OCI-M2 (cell line): ENCODE data around the gene CCM2L.

Source experiments
- DNase-seq: peaks from one replicate; lab custom pipeline; 2025; ENCODE audit not compliant: unreplicated experiment; lab: John Stamatoyannopoulos, UW

CCM2L gene

GRCh38 chr20:32053648-32054047 lies 43.4 kb downstream of the CCM2L start:
- DNase-seq: no peak

GRCh38 chr20:32056708-32057483 lies 46.7 kb downstream of the CCM2L start:
- DNase-seq: no peak

DNA sequence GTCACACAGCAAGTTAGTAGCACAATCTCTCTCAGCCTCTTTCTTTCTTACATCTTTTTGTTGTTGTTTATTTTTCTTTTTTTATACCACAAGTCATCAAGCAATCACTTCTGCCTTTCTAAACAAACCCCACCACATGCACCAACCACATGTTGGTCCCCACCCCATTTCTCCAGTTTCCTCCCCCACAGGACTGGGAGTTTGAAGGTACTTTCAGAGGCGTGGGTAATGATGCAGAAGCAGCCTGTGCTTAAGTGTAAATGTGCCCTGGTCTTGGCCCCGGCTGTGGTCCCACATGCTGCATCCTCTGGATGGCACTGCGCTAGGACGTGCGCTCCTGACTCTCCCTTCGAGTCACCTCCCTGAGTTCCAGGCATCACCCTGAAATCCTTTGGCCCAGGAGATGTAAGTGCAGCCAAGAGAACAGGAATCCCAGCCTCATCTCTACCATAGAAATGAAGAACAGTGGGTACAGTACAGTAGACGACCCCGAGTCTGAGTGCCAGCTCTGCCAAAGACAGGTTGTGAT lies 47.5 kb downstream of the CCM2L start:
- no peak for DNase-seq

DNA sequence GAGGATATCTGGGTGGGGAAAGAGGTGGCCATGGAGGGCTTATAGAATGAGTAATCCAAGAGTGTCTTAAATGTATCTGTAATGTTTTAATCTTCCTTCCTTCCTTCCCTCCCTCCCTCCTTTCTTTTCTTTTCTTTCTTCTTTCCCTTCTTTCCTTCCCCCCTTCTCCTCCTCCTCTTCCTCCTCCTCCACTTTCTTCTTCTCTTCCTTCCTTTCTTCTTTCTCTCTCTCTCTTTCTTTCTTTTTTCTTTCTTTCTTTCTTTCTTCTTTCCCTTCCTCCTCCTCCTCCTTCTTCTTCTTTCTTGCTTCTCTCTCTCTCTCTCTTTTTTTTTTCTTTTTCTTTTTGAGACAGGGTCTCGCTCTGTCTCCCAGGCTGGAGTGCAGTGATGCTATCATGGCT lies 49.0 kb downstream of the CCM2L start:
- DNase-seq: no peak

GRCh38 chr20:32062776-32063170 lies 52.5 kb downstream of the CCM2L start:
- DNase-seq: no peak

GRCh38 chr20:32063695-32064094 lies 53.5 kb downstream of the CCM2L start:
- no peak for DNase-seq

GRCh38 chr20:32064667-32065066 lies 54.4 kb downstream of the CCM2L start:
- DNase-seq: no peak

- no peak for DNase-seq
Observed at GRCh38 chr20:32067234-32067821, 57.1 kb downstream of the CCM2L start.

DNA sequence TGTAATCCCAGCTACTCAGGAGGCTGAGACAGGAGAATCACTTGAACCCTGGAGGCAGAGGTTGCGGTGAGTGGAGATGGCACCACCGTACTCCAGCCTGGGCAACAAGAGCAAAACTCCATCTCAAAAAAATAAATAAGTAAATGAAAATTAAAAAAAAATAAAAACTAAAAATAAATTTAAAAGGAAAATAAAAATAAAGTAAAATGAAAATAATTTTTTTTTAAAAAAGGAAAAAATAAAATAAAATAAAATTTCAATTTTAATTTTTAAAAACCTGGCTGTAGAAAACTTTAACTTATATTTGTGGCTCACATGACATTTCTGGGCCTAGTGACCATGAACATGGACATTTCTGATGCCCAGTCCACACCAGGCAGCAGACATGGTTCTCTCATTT lies 57.9 kb downstream of the CCM2L start:
- no peak for DNase-seq

DNA sequence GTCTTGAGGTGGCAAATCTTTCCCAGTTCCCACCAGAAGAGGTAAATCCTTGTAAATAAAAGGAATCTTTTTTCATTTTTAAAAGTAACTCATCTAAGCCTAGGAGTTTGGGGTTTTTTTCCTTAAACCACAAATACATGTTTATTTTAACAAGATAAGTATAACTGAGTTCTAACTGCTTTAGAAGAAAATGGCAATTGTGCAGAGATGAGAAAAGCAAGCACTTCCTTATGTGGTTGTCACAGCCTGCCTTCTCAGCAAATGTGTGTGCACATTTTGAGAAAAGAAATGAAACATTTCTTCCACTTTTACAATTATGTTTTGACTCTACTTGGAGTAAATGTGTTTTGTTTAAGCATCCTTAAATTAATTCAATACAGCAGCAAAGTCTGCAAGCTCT lies 59.5 kb downstream of the CCM2L start:
- no peak for DNase-seq

DNA sequence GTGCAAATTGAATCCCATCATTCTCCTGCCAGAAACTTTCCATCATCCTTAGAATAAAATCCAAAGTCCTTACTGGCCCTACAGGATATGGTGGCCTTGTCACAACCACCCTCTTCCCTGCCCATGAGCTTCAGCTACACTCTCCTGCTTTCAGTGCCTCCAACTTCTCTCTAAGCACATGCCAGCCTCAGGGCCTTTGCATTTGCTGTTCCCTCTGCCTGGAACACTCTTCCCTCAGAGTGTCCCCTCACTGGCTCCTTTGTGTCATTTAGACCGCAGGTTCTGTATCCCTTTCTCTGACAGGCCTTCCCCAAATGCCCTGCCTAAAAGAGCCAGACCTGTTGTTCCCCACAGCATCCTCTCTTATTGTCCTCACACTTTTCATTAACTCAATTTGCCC lies 60.0 kb downstream of the CCM2L start:
- no peak for DNase-seq

- DNase-seq: no peak
Observed at GRCh38 chr20:32070690-32071213, 60.5 kb downstream of the CCM2L start.

- DNase-seq: no peak
Observed at GRCh38 chr20:32071395-32072167, 61.3 kb downstream of the CCM2L start.

DNA sequence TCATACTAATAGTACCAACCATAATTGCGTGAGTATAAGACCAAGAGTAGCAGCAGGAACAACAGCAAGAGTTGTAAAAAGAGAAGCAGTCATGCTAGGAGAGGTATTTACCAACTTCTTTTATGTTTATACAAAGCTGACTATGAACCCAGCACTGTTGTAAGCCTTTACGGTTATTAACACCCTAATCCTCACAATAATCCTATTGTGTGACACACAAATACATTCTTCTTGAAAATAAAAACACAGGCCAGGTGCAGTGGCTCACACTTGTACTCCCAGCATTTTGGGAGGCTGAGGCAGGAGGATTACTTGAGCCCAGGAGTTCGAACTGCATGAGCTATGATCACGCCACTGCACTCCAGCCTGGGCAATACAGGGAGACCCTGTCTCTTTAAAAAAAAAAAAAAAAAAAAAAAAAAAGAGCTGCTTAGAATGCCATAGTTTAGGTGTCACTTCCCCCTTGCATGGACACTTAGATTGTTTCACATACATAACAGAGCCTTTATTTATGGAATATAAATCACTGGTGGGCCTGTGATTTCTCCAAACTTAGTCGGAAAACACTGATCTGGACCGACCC lies 62.0 kb downstream of the CCM2L start:
- no peak for DNase-seq

GRCh38 chr20:32075534-32075933 lies 65.3 kb downstream of the CCM2L start:
- DNase-seq: no peak

DNA sequence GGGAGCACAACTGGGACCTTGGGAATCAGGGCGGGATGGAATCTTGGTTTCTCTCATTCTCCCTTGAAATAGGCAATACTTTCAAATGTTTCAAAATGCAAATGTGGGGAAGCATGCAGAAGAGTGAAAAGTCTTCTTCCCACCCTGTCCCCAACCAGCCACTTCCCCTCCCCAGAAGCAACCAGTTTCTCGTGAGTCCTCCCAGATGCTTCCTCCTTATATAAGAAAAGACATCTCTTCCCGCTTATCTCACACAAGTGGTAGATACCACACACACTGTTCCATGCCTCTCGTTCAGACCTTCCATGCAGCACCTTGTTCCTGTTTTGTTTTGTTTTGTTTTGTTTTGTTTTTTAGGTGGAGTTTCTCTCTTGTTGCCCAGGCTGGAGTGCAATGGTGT lies 67.0 kb downstream of the CCM2L start:
- no peak for DNase-seq

- no peak for DNase-seq
Observed at GRCh38 chr20:32078322-32078721, 68.1 kb downstream of the CCM2L start.

DNA sequence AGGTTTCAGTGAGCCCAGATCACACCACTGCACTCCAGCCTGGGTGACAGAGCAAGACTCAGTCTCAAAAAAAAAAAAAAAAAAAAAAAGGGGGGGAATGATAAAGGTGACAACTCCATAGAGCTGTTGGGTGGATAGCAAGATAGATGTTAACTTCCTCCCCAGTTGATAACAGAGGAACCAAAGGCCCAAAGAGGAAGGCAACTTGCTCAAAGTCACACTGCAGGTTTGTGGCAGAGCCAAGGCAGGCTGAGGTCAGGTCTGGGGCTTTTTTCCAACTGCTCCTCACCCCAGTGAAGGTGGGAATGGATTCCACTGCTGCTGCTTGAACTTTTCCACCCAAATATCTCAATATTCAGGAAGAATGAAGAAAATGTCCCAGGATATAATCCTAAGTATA lies 68.6 kb downstream of the CCM2L start:
- DNase-seq: no peak

DNA sequence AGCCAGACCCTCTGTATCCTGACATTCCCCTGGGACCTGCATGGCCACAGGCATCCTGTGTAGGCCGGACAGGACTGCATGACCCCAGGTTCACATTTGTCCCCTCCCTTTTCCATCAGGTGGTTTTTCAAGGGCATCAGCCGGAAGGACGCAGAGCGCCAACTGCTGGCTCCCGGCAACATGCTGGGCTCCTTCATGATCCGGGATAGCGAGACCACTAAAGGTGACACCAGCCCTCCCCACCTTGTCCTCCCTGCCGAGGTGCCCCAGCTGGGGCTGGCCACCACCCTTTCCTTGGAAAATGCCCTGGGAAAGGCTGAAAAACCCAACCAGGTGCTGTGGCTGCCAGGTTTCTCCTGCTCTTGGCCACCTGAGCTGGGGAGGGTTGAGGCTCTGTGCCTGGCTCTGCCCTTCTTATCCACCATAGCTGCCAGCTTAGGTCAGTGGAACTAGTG lies 69.4 kb downstream of the CCM2L start:
- no peak for DNase-seq

DNA sequence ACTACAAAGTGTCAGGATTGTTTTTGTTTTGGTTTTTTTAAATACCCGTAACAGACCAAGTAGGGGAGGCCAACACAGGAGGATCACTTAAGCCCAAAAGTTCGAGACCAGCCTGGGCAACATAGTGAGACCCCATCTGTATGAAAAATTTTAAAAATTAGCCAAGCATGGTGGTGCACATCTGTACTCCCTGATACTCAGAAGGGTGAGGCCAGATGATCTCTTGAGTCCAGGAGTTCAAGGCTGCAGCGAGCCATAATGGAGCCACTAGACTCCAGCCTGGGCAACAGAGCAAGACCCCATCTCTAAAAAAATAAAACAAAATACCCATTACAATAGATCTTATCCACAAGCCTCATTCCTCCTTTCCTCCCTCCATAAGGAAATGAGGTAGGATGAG lies 70.5 kb downstream of the CCM2L start:
- DNase-seq: no peak
